ENCODE data around the gene YBX3. TPM values are rescaled to one million over a fixed set of nuclear protein-coding genes. Genes with fewer than 3 reads are reported as not detected.

Gene YBX3
- total and polyA plus RNA-seq, 2 of the 4 experiments (the other 2 are of a cell fraction), result 33.7 to 132 TPM

GRCh38 chr12:10732549-10732948 lies 9.4 kb upstream of the YBX3 start:
- peaks cover 36% of the 10 kb centered on the region for H3K27me3 ChIP-seq (ENCODE audit: control insufficient read depth, insufficient read depth, low read length)
- no peak for ATAC-seq (ENCODE audit: low read depth)
- no peaks in the 10 kb centered on the region for H3K4me1 ChIP-seq (ENCODE audit: control insufficient read depth, insufficient read depth, low read length)
- H2AK9ac ChIP-seq (replicated peaks; ENCODE audit: low read depth, low read length, poor library complexity), result no peak overlapping the region
- POLR2A ChIA-PET (ENCODE audit: unreplicated experiment), result no interaction called here
- TF ChIP-seq RAD21 (IDR thresholded peaks at IDR 0.05; ENCODE audit: low read length) (no peak), RCOR1 (IDR thresholded peaks at IDR 0.05; ENCODE audit: insufficient replicate concordance, low read length) (no peak), SMC3 (IDR thresholded peaks at IDR 0.05; ENCODE audit: low read depth, low read length) (no peak), ELK1 (IDR thresholded peaks at IDR 0.05; ENCODE audit: borderline replicate concordance, low read depth, low read length) (no peak), POLR2A (IDR thresholded peaks at IDR 0.05; ENCODE audit: low read depth, low read length) (no peak), MAFK (IDR thresholded peaks at IDR 0.05; ENCODE audit: low read depth, low read length) (no peak), FOS (IDR thresholded peaks at IDR 0.05; ENCODE audit: low read depth, low read length) (no peak), RFX5 (IDR thresholded peaks at IDR 0.05; ENCODE audit: low read depth, low read length) (no peak), MAZ (IDR thresholded peaks at IDR 0.05; ENCODE audit: borderline replicate concordance, low read depth, low read length) (no peak), USF2 (IDR thresholded peaks at IDR 0.05; ENCODE audit: low read depth, low read length) (no peak)
- TF ChIP-seq, protein P1, sequence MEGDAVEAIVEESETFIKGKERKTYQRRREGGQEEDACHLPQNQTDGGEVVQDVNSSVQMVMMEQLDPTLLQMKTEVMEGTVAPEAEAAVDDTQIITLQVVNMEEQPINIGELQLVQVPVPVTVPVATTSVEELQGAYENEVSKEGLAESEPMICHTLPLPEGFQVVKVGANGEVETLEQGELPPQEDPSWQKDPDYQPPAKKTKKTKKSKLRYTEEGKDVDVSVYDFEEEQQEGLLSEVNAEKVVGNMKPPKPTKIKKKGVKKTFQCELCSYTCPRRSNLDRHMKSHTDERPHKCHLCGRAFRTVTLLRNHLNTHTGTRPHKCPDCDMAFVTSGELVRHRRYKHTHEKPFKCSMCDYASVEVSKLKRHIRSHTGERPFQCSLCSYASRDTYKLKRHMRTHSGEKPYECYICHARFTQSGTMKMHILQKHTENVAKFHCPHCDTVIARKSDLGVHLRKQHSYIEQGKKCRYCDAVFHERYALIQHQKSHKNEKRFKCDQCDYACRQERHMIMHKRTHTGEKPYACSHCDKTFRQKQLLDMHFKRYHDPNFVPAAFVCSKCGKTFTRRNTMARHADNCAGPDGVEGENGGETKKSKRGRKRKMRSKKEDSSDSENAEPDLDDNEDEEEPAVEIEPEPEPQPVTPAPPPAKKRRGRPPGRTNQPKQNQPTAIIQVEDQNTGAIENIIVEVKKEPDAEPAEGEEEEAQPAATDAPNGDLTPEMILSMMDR (conservative IDR thresholded peaks at IDR 0.05; ENCODE audit: low read depth, low read length), result no peak
- intact Hi-C loops (cut with micrococcal nuclease), result no loop called here
- H2BK5ac ChIP-seq (ENCODE audit: low read depth, low read length, poor library complexity, severe bottlenecking), result no peak overlapping the region
- no peaks in the 10 kb centered on the region for H3K79me1 ChIP-seq (ENCODE audit: low read depth in 1 of 2, low read length in 2 of 2)
- no peaks in the 10 kb centered on the region for H4K20me1 ChIP-seq (ENCODE audit: insufficient read depth, low read length)
- in situ Hi-C loops (cut with MboI; ENCODE audit: low sequenced_read_pairs), result no loop called here
- no peak overlapping the region for H3K56ac ChIP-seq (ENCODE audit: extremely low read depth, insufficient read depth, low read length)
- H4K8ac ChIP-seq (ENCODE audit: low read depth in 2 of 2, low read length in 2 of 2), result no peak overlapping the region
- no peak overlapping the region for H4K5ac ChIP-seq (ENCODE audit: low read depth, low read length)
- no TSS peak for BruUV-seq (replicated peaks)
- DNase-seq, result no peak
- dilution Hi-C loops (cut with HindIII; ENCODE audit: low sequenced_read_pairs, unreplicated experiment), result no loop called here
- H3K36me3 ChIP-seq (ENCODE audit: control insufficient read depth, insufficient read depth, low read length), result no peaks in the 10 kb centered on the region
- H4K91ac ChIP-seq (ENCODE audit: insufficient read depth, low read depth, low read length), result no peak overlapping the region
- H3K4me2 ChIP-seq (ENCODE audit: low read depth, low read length), result no peak overlapping the region
- H2AFZ ChIP-seq (replicated peaks; ENCODE audit: low read length, poor library complexity), result no peak overlapping the region
- no peak overlapping the region for H3K4me3 ChIP-seq (ENCODE audit: insufficient read depth, low read depth, low read length)
- H3K9ac ChIP-seq (ENCODE audit: low read depth, low read length), result no peak overlapping the region
- no peaks in the 10 kb centered on the region for H3K9me3 ChIP-seq (ENCODE audit: control insufficient read depth, insufficient read depth, low read length)
- no peak overlapping the region for H2AK5ac ChIP-seq (ENCODE audit: low read depth, low read length)
- H3K18ac ChIP-seq (ENCODE audit: low read depth, low read length), result no peak overlapping the region
- H2BK20ac ChIP-seq (ENCODE audit: low read depth, low read length), result no peak overlapping the region
- H3K14ac ChIP-seq (replicated peaks; ENCODE audit: low read depth, low read length), result no peak overlapping the region
- H3K27ac ChIP-seq (ENCODE audit: insufficient read depth, low read length), result no peak overlapping the region
- CTCF ChIA-PET, result interaction anchor here (0.7 to 1.0 kb wide), 2 partner anchors 18 to 125 kb away, joined by 4 to 5 read pairs; no protein-coding TSS in a partner anchor
- H2BK120ac ChIP-seq (ENCODE audit: low read depth, low read length), result no peak overlapping the region
- H3K4ac ChIP-seq (ENCODE audit: low read depth, low read length), result no peak overlapping the region
- no CpG with 5 or more reads among the region's 4 CpGs for WGBS, 2 experiments (ENCODE audit: extremely low coverage in 2 of 2, insufficient read length in 1 of 2)
- H3K9me1 ChIP-seq (ENCODE audit: insufficient read depth, low read length), result no peaks in the 10 kb centered on the region
- H3K23ac ChIP-seq (ENCODE audit: low read depth, low read length), result no peak overlapping the region
- no peak overlapping the region for H2BK15ac ChIP-seq (ENCODE audit: low read depth, low read length)

Measured in IMR-90 (cell line).